ENCODE results near the gene ARAP1. TPM values are rescaled to one million over a fixed set of nuclear protein-coding genes. Genes with fewer than 3 reads are reported as not detected.

ARAP1 gene
- total RNA-seq, 2 experiments from 2014 or later, result 64.7 to 70.1 TPM

GRCh38 chr11:72712841-72713240 lies 39.4 kb downstream of the ARAP1 start:
- Mint-ChIP-seq H3K4me1 (ENCODE audit: low read depth) (peaks cover 14% of the 10 kb centered on the region), H3K27me3 (ENCODE audit: low read depth) (no peaks in the 10 kb centered on the region), H3K36me3 (ENCODE audit: low read depth) (peaks cover 16% of the 10 kb centered on the region), H3K9me3 (no peaks in the 10 kb centered on the region), H3K27ac (no peak overlapping the region), H3K4me3 (no peak overlapping the region)
- no peak for DNase-seq
- intact Hi-C loops (cut with micrococcal nuclease), result no loop called here
- CTCF ChIA-PET, result interaction anchor here (0.7 kb wide), 1 partner anchor 455 kb away, joined by 3 read pairs; no protein-coding TSS in a partner anchor

- H3K36me3 Mint-ChIP-seq (ENCODE audit: low read depth), result peaks cover 20% of the 10 kb centered on the region
- no peaks in the 10 kb centered on the region for H3K9me3 Mint-ChIP-seq
- intact Hi-C loops (cut with micrococcal nuclease), result no loop called here
- CTCF ChIA-PET, result no interaction called here
- H3K4me1 Mint-ChIP-seq (ENCODE audit: low read depth), result peaks cover 10% of the 10 kb centered on the region
- no peaks in the 10 kb centered on the region for H3K27me3 Mint-ChIP-seq (ENCODE audit: low read depth)
- H3K27ac Mint-ChIP-seq, result no peak overlapping the region
- no peak for DNase-seq
- H3K4me3 Mint-ChIP-seq, result no peak overlapping the region
These were observed 39.9 kb downstream of the ARAP1 start for GRCh38 chr11:72712168-72712751.

- Mint-ChIP-seq H3K9me3 (no peaks in the 10 kb centered on the region), H3K36me3 (ENCODE audit: low read depth) (peaks cover 28% of the 10 kb centered on the region), H3K4me1 (ENCODE audit: low read depth) (peaks cover 8% of the 10 kb centered on the region), H3K27me3 (ENCODE audit: low read depth) (no peaks in the 10 kb centered on the region), H3K4me3 (no peak overlapping the region), H3K27ac (no peak overlapping the region)
- intact Hi-C loops (cut with micrococcal nuclease), result no loop called here
- CTCF ChIA-PET, result no interaction called here
- no peak for DNase-seq
These were observed 41.1 kb downstream of the ARAP1 start for GRCh38 chr11:72711141-72711540.

GRCh38 chr11:72710278-72710677 lies 41.9 kb downstream of the ARAP1 start:
- no peak for DNase-seq
- H3K36me3 Mint-ChIP-seq (ENCODE audit: low read depth), result peaks cover 28% of the 10 kb centered on the region
- CTCF ChIA-PET, result no interaction called here
- peaks cover 4% of the 10 kb centered on the region for H3K4me1 Mint-ChIP-seq (ENCODE audit: low read depth)
- no peaks in the 10 kb centered on the region for H3K9me3 Mint-ChIP-seq
- no peak overlapping the region for H3K27ac Mint-ChIP-seq
- intact Hi-C loops (cut with micrococcal nuclease), result no loop called here
- no peak overlapping the region for H3K4me3 Mint-ChIP-seq
- H3K27me3 Mint-ChIP-seq (ENCODE audit: low read depth), result no peaks in the 10 kb centered on the region

GRCh38 chr11:72709478-72710238 lies 42.5 kb downstream of the ARAP1 start:
- H3K4me1 Mint-ChIP-seq (ENCODE audit: low read depth), result peaks cover under 1% of the 10 kb centered on the region
- peaks cover 30% of the 10 kb centered on the region for H3K36me3 Mint-ChIP-seq (ENCODE audit: low read depth)
- H3K4me3 Mint-ChIP-seq, result no peak overlapping the region
- CTCF ChIA-PET, result no interaction called here
- DNase-seq, result no peak
- no peak overlapping the region for H3K27ac Mint-ChIP-seq
- no peaks in the 10 kb centered on the region for H3K27me3 Mint-ChIP-seq (ENCODE audit: low read depth)
- intact Hi-C loops (cut with micrococcal nuclease), result no loop called here
- no peaks in the 10 kb centered on the region for H3K9me3 Mint-ChIP-seq

GRCh38 chr11:72707032-72707431 lies 45.2 kb downstream of the ARAP1 start:
- no peak overlapping the region for H3K27ac Mint-ChIP-seq
- H3K36me3 Mint-ChIP-seq (ENCODE audit: low read depth), result peaks cover 30% of the 10 kb centered on the region
- intact Hi-C loops (cut with micrococcal nuclease), result no loop called here
- no peak for DNase-seq
- CTCF ChIA-PET, result no interaction called here
- no peaks in the 10 kb centered on the region for H3K27me3 Mint-ChIP-seq (ENCODE audit: low read depth)
- no peaks in the 10 kb centered on the region for H3K9me3 Mint-ChIP-seq
- H3K4me3 Mint-ChIP-seq, result no peak overlapping the region
- H3K4me1 Mint-ChIP-seq (ENCODE audit: low read depth), result no peaks in the 10 kb centered on the region

GRCh38 chr11:72706579-72706978 lies 45.6 kb downstream of the ARAP1 start:
- Mint-ChIP-seq H3K4me1 (ENCODE audit: low read depth) (no peaks in the 10 kb centered on the region), H3K27ac (no peak overlapping the region)

GRCh38 chr11:72705442-72706365 lies 46.5 kb downstream of the ARAP1 start:
- intact Hi-C loops (cut with micrococcal nuclease), result no loop called here

More at GRCh38 chr11:72706579-72706978, 45.6 kb downstream of the ARAP1 start:
- intact Hi-C loops (cut with micrococcal nuclease), result no loop called here
- H3K27me3 Mint-ChIP-seq (ENCODE audit: low read depth), result no peaks in the 10 kb centered on the region
- H3K9me3 Mint-ChIP-seq, result no peaks in the 10 kb centered on the region
- no peak overlapping the region for H3K4me3 Mint-ChIP-seq
- CTCF ChIA-PET, result no interaction called here
- H3K36me3 Mint-ChIP-seq (ENCODE audit: low read depth), result peaks cover 30% of the 10 kb centered on the region
- DNase-seq, result no peak

GRCh38 chr11:72704783-72705265 lies 47.4 kb downstream of the ARAP1 start:
- CTCF ChIA-PET, result no interaction called here
- H3K4me3 Mint-ChIP-seq, result no peak overlapping the region
- H3K4me1 Mint-ChIP-seq (ENCODE audit: low read depth), result no peaks in the 10 kb centered on the region
- H3K9me3 Mint-ChIP-seq, result no peaks in the 10 kb centered on the region
- no peak overlapping the region for H3K27ac Mint-ChIP-seq
- DNase-seq, result no peak
- no peaks in the 10 kb centered on the region for H3K27me3 Mint-ChIP-seq (ENCODE audit: low read depth)
- intact Hi-C loops (cut with micrococcal nuclease), result no loop called here
- H3K36me3 Mint-ChIP-seq (ENCODE audit: low read depth), result peaks cover 30% of the 10 kb centered on the region

More at GRCh38 chr11:72705442-72706365, 46.5 kb downstream of the ARAP1 start:
- Mint-ChIP-seq H3K9me3 (no peaks in the 10 kb centered on the region), H3K36me3 (ENCODE audit: low read depth) (peaks cover 30% of the 10 kb centered on the region), H3K27me3 (ENCODE audit: low read depth) (no peaks in the 10 kb centered on the region), H3K4me1 (ENCODE audit: low read depth) (no peaks in the 10 kb centered on the region), H3K4me3 (no peak overlapping the region), H3K27ac (no peak overlapping the region)
- no peak for DNase-seq
- CTCF ChIA-PET, result no interaction called here

- H3K36me3 Mint-ChIP-seq (ENCODE audit: low read depth), result peaks cover 28% of the 10 kb centered on the region
- H3K4me1 Mint-ChIP-seq (ENCODE audit: low read depth), result no peaks in the 10 kb centered on the region
- H3K27ac Mint-ChIP-seq, result no peak overlapping the region
- H3K4me3 Mint-ChIP-seq, result no peak overlapping the region
- no peaks in the 10 kb centered on the region for H3K27me3 Mint-ChIP-seq (ENCODE audit: low read depth)
- no peak for DNase-seq
- no peaks in the 10 kb centered on the region for H3K9me3 Mint-ChIP-seq
- CTCF ChIA-PET, result interaction anchor here (0.6 to 0.8 kb wide), 2 partner anchors 89 to 1152 kb away, joined by 3 to 4 read pairs; no protein-coding TSS in a partner anchor
- intact Hi-C loops (cut with micrococcal nuclease), result no loop called here
These were observed 48.0 kb downstream of the ARAP1 start for GRCh38 chr11:72704028-72704782.

GRCh38 chr11:72703267-72704008 lies 48.8 kb downstream of the ARAP1 start:
- Mint-ChIP-seq H3K36me3 (ENCODE audit: low read depth) (peaks cover 30% of the 10 kb centered on the region), H3K9me3 (no peaks in the 10 kb centered on the region), H3K27ac (no peak overlapping the region), H3K27me3 (ENCODE audit: low read depth) (no peaks in the 10 kb centered on the region), H3K4me3 (no peak overlapping the region), H3K4me1 (ENCODE audit: low read depth) (no peaks in the 10 kb centered on the region)
- no peak for DNase-seq
- intact Hi-C loops (cut with micrococcal nuclease), result no loop called here
- CTCF ChIA-PET, result interaction anchor here (0.6 to 0.8 kb wide), 2 partner anchors 90 to 1153 kb away, joined by 3 to 4 read pairs; no protein-coding TSS in a partner anchor

All from activated naive CD4-positive, alpha-beta T cell treated with anti-CD3 and anti-CD28 coated beads for 36 hours (primary cell).